AG04449 (cell line): ENCODE data around the gene ATP8A2.

Experiments
- CTCF ChIA-PET: fragments of 350-600 bp; formaldehyde crosslinking; extraction: SDS; loops from one replicate; lab custom pipeline; 2021; ENCODE audit warnings: antibody characterized with exemption; lab: Yijun Ruan, JAX
- POLR2A ChIA-PET: fragments of 400-600, 350-600 bp; formaldehyde crosslinking; extraction: SDS; loops from one replicate; lab custom pipeline; 2020; ENCODE audit warnings: antibody characterized with exemption, inconsistent platforms; lab: Yijun Ruan, JAX
- DNase-seq: peaks from one replicate; pipeline ENCODE4 v3.0.0-alpha.2; 2010; ENCODE audit warnings: low read depth, low spot score
- H3K4me3 ChIP-seq: 2 replicates; pipeline ENCODE4 v1.5.1; 2011; ENCODE audit warnings: low read depth, mild to moderate bottlenecking, control low read depth, low read length
- TF ChIP-seq, protein P1 (sequence below): IDR thresholded peaks from one replicate; pipeline ENCODE4 v1.5.1; 2011; ENCODE audit warnings: mild to moderate bottlenecking, moderate library complexity, low read length, control low read depth, inconsistent platforms; ENCODE audit not compliant: insufficient read depth; ENCODE audit errors: missing control alignments

ATP8A2 gene

DNA sequence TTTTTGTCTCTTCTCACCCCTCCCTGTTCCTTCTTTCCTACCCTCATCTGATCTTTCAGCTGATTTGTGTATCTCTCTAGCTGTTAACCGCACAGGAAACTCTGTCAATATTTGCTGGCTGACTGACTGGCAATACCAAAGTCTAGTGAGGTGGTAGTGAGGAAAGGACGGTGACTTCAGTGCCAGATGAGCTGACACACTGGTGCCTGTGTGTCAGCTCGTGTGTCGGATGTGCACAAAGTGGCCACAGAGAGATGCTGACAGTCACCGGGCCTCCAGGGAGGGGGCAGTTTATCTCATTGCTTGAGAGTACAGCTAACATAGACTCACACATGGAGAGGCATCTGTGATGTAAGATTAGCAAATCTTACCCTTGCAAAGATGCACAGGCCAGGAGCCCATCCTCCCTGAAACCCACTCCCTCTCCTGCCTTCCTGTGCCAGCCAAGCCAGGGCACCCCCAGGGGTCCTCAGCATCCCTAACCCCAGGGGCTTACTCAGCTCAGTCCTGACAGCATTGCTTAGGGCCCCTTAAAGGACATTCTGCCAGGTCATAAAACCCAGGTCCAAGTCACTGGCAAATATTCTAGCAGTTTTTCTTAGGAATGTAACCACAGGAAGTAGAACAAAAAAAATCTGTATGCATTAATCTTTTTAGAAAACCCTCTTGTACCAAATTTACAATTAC is 599.8 kb downstream of the ATP8A2 start:
- no peak for DNase-seq
- H3K4me3 ChIP-seq, result no peak overlapping the region
- TF ChIP-seq, protein P1, sequence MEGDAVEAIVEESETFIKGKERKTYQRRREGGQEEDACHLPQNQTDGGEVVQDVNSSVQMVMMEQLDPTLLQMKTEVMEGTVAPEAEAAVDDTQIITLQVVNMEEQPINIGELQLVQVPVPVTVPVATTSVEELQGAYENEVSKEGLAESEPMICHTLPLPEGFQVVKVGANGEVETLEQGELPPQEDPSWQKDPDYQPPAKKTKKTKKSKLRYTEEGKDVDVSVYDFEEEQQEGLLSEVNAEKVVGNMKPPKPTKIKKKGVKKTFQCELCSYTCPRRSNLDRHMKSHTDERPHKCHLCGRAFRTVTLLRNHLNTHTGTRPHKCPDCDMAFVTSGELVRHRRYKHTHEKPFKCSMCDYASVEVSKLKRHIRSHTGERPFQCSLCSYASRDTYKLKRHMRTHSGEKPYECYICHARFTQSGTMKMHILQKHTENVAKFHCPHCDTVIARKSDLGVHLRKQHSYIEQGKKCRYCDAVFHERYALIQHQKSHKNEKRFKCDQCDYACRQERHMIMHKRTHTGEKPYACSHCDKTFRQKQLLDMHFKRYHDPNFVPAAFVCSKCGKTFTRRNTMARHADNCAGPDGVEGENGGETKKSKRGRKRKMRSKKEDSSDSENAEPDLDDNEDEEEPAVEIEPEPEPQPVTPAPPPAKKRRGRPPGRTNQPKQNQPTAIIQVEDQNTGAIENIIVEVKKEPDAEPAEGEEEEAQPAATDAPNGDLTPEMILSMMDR, result no peak
- CTCF ChIA-PET, result no interaction called here
- POLR2A ChIA-PET, result no interaction called here

- no peak overlapping the region for H3K4me3 ChIP-seq
- TF ChIP-seq, protein P1, result no peak
- POLR2A ChIA-PET, result no interaction called here
- CTCF ChIA-PET, result no interaction called here
- DNase-seq, result no peak
Measured at GRCh38 chr13:25973085-25973484, 601.3 kb downstream of the ATP8A2 start.

DNA sequence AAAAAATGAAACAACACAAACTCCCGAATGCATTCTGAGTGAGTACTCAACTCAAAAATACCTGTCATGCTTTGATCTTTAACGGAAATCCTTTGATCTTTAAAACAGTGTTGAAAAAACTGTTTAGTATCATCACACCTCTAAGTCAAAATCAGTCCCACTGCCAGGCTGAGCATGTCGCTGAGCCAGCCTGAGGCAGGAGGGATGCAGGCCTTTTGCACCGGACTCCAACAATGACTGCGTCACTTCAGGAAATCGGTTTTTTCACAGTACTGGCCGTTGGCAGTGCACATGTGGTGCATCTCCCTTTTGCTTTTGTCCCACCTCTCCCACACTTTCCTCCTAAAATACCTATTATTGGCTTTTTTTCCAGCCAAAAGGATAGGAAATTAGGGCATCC is 601.8 kb downstream of the ATP8A2 start:
- no peak overlapping the region for H3K4me3 ChIP-seq
- TF ChIP-seq, protein P1, result no peak
- DNase-seq, result no peak
- POLR2A ChIA-PET, result no interaction called here
- CTCF ChIA-PET, result no interaction called here

GRCh38 chr13:25977216-25977615 is 605.4 kb downstream of the ATP8A2 start:
- ChIA-PET POLR2A (interaction anchor here (0.6 kb wide), 1 partner anchor 75 kb away, joined by 3 read pairs; the partner anchor contains the start of gene SHISA2), CTCF (no interaction called here)
- no peak for DNase-seq
- TF ChIP-seq, protein P1, result no peak
- no peak overlapping the region for H3K4me3 ChIP-seq

- no peak for DNase-seq
- H3K4me3 ChIP-seq, result no peak overlapping the region
- ChIA-PET POLR2A (interaction anchor here (0.6 kb wide), 1 partner anchor 74 kb away, joined by 3 read pairs; the partner anchor contains the start of gene SHISA2), CTCF (no interaction called here)
- TF ChIP-seq, protein P1, result no peak
Measured at GRCh38 chr13:25977671-25978070, 605.9 kb downstream of the ATP8A2 start.

- TF ChIP-seq, protein P1, result no peak
- ChIA-PET CTCF (no interaction called here), POLR2A (no interaction called here)
Measured at GRCh38 chr13:25978961-25979360, 607.2 kb downstream of the ATP8A2 start.

More at GRCh38 chr13:25978961-25979360, 607.2 kb downstream of the ATP8A2 start:
- H3K4me3 ChIP-seq, result no peak overlapping the region
- no peak for DNase-seq
